Activated T-cell treated with anti-CD3 and anti-CD28 coated beads, Interleukin-2, amount 50 U/mL, for 24 hours (primary cell): ENCODE data around the gene MGAT4D.
"Not testable (repeated sequence)": the region's sequence is repeated elsewhere in the genome, so short reads cannot be mapped to it uniquely, and the experiment has no call there.

Experiments
- DNase-seq: peaks from one replicate; pipeline ENCODE4 v3.0.0-alpha.2; 2020
- H3K27ac Mint-ChIP-seq: 2 replicates; pipeline ENCODE4 v1.8.0; 2020; ENCODE audit warnings: mild to moderate bottlenecking, mixed read lengths
- H3K27me3 Mint-ChIP-seq: 2 replicates; pipeline ENCODE4 v1.8.0; 2020; ENCODE audit warnings: mixed read lengths
- H3K36me3 Mint-ChIP-seq: 2 replicates; pipeline ENCODE4 v1.8.0; 2020; ENCODE audit warnings: low read depth, mixed read lengths
- H3K4me1 Mint-ChIP-seq: 2 replicates; pipeline ENCODE4 v1.8.0; 2020; ENCODE audit warnings: low read depth, mixed read lengths
- H3K4me3 Mint-ChIP-seq: 2 replicates; pipeline ENCODE4 v1.8.0; 2020; ENCODE audit warnings: mild to moderate bottlenecking, moderate library complexity, mixed read lengths
- H3K9me3 Mint-ChIP-seq: 2 replicates; pipeline ENCODE4 v1.8.0; 2020; ENCODE audit warnings: mixed read lengths

The MGAT4D gene

DNA sequence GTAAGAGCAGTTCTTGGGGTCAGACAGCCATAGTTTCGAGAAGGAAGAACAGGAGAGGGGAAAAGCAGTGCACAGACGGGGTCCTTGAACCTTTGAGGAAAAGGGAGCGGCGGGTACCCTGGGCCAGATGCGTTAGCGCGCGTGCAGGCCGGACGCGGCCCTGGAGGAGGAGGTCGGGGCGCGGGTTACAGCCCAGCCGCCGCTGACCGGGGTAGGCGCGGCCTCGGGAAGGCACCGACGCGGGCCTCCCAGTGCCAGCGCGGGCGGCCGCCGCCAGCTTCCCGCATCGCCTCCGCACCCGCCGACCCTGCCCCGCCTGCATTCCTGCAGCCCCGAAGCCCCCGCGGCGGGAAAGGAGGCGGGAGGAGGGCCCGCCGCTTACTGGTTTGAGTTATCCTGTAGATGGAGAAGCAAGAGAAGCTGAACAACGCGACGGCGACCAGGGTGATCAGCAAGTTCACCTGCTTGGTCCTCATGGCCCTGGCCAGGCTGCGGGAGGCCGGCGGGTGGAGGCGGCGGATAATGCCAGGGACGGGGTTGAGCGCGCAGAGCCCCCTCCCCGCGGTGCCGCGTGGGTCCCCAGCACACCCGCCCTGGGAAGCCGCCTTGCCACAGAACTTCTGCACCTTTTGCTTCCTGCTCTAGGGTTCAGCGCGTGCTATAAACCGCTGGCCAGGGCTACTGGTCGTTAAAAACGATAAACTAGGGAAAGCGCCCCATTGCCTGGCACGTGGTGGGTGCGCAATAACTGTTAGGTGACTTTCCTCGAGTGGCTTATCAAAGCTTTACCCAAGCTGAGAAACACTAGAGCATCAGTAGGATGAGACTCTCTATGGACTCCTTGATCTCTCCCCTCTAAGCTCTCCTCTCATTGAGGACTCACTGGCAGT lies at the start of gene MGAT4D:
Gene MGAT4D, minus strand, starts transcription at position 547 of the 890 bp plus-strand sequence. Its CDS starts 71 bp downstream, at position 476.
- Mint-ChIP-seq H3K27me3 (peaks cover 72% of the 10 kb centered on the region), H3K36me3 (no peaks in the 10 kb centered on the region), H3K4me3 (peak within 1 kb of the TSS; percentile 46), H3K9me3 (no peaks in the 10 kb centered on the region), H3K4me1 (peaks cover 8% of the 10 kb centered on the region), H3K27ac (no peak within 1 kb of the TSS)
- DNase-seq: peak; percentile 33

- Mint-ChIP-seq H3K9me3 (no peaks in the 10 kb centered on the region), H3K36me3 (peaks cover 53% of the 10 kb centered on the region), H3K27ac (no peak overlapping the region), H3K4me1 (no peaks in the 10 kb centered on the region), H3K4me3 (no peak overlapping the region), H3K27me3 (no peaks in the 10 kb centered on the region)
- DNase-seq: no peak
Measured at GRCh38 chr4:140533951-140534480, 35.9 kb upstream of the MGAT4D start.

DNA sequence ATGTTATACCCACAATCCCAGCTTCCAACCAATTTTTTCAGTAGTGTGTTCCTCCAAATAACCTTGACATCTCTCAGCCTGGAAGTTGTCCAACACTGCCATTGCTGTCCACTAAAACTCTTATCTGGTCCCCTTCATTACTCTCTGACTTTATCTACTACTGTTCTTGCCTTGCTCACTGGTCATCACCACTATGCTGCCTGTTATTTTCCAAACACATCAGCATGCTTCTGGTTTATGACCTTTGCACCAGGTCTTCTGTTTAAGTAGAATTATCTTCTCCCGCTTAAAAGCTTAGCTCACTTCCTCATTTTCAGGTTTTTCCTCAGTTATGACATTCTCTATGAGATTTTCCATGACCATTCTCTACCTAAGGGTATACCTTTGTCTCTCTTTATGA lies 31.3 kb upstream of the MGAT4D start:
- Mint-ChIP-seq H3K4me3 (no peak overlapping the region), H3K9me3 (no peaks in the 10 kb centered on the region), H3K4me1 (peaks cover 11% of the 10 kb centered on the region), H3K36me3 (peaks cover 53% of the 10 kb centered on the region), H3K27me3 (no peaks in the 10 kb centered on the region), H3K27ac (no peak overlapping the region)
- DNase-seq: no peak

DNA sequence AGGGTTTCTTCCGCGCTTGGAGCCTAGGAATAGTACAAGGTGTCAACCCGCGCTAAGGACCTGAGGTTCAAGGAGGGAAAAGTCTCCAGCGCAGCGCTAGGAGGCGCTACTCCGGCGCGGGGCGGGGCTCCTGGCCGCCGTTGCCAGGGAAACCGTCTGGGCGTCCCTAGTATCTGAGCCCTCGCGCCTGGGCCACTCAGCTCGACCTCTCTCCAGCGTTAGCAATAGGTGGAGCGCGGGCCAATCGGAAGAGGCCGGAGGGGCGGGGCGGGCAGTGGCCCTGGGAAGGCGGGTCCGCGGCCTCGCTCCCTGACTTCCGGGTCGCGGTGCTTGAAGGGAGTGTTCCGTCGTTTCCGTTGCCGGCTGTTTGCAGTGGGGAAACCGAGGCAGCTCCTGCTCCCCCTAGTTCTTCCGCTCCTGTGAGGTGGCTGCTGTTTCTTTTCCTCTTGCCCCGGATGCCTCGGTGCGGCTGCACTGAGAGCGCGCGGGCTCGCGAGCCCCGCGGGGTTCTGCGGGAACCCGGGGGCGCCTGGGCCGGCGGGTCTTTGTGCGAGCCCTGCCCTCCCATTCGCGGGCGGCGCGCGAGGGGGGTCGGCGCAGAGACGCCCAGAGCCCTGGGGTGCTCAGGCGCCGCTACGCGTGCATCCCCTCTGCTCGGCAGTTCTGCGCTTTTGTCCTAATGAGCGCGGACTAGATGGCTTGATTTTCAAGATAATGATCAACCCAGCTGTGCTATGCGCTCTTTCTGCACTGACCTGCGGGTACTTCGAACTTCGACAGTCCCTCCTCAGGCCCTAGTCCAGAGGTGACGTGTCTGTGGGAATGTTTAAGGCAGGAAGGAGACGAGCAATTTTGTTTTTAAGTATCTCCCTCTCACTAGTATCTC lies 26.0 kb upstream of the MGAT4D start, which contains the start of gene ELMOD2:
Gene ELMOD2, plus strand, starts transcription at position 312 of the 886 bp plus-strand sequence. CDS start 1,261 bp downstream, outside the sequence.
- Mint-ChIP-seq H3K36me3 (peaks cover 29% of the 10 kb centered on the region), H3K4me1 (peaks cover 20% of the 10 kb centered on the region), H3K27me3 (no peaks in the 10 kb centered on the region), H3K27ac (peak within 1 kb of the TSS; percentile 92), H3K9me3 (no peaks in the 10 kb centered on the region), H3K4me3 (peak within 1 kb of the TSS; percentile 89)
- DNase-seq: peak; percentile 97

GRCh38 chr4:140523370-140523856 lies 25.3 kb upstream of the MGAT4D start:
- DNase-seq: no peak
- peak overlapping the region; percentile 67 for H3K27ac Mint-ChIP-seq

DNA sequence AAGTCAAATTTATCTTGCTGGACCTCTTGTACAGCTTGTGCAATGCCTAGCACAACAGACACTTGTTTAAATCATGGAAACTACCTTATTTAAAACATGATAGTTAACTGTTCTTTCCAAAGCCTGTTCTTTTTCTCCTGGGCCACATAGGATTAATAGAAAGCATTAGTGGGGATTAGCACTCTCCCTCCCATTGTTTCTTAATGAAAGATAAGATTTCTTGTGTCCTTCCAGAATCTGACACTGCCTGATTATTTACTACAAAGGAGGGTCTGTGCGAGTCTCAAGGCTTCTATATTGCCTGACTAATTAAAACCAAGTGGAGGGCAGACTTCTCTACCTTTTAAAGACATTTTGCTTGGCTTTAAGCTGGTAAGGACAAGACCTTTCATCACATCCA lies 17.3 kb upstream of the MGAT4D start:
- Mint-ChIP-seq H3K4me1 (no peaks in the 10 kb centered on the region), H3K27me3 (peaks cover 24% of the 10 kb centered on the region), H3K4me3 (no peak overlapping the region), H3K36me3 (no peaks in the 10 kb centered on the region), H3K27ac (no peak overlapping the region), H3K9me3 (no peaks in the 10 kb centered on the region)
- DNase-seq: no peak

More at GRCh38 chr4:140523370-140523856, 25.3 kb upstream of the MGAT4D start:
- Mint-ChIP-seq H3K4me1 (peaks cover 20% of the 10 kb centered on the region), H3K9me3 (no peaks in the 10 kb centered on the region), H3K27me3 (no peaks in the 10 kb centered on the region), H3K4me3 (peak overlapping the region; percentile 89), H3K36me3 (peaks cover 25% of the 10 kb centered on the region)

DNA sequence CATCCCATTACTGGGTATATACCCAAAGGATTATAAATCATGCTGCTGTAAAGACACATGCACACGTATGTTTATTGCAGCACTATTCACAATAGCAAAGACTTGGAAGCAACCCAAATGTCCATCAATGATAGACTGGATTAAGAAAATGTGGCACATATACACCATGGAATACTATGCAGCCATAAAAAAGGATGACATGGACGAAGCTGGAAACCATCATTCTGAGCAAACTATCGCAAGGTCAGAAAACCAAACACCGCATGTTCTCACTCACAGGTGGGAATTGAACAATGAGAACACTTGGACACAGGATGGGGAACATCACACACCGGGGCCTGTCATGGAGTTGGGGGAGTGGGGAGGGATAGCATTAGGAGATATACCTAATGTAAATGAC lies 15.7 kb upstream of the MGAT4D start:
- H3K4me3 Mint-ChIP-seq, H3K36me3 Mint-ChIP-seq, H3K9me3 Mint-ChIP-seq, H3K27ac Mint-ChIP-seq, DNase-seq, H3K4me1 Mint-ChIP-seq: not testable (repeated sequence)
- H3K27me3 Mint-ChIP-seq: peaks cover 41% of the 10 kb centered on the region

DNA sequence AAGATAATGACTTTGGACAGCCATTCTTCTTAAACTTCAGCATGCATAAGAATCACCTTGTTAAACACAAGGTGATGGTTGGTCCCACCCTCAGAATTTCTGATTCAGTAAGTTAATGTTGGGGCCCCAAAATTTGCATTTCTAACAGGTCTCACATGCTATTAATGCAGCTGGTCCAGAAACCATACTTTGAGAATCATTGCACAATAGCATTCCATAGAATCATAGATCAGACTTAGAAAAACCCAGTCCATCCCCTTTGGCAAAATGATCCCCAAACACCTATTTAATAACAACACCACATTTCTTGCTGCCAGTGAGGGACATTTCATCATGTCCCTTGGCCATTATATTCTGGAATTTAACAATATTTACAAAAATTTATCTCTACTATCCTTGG lies 6.2 kb upstream of the MGAT4D start:
- Mint-ChIP-seq H3K36me3 (no peaks in the 10 kb centered on the region), H3K4me3 (no peak overlapping the region), H3K9me3 (no peaks in the 10 kb centered on the region), H3K27me3 (peaks cover 83% of the 10 kb centered on the region), H3K4me1 (no peaks in the 10 kb centered on the region), H3K27ac (no peak overlapping the region)
- no peak for DNase-seq

DNA sequence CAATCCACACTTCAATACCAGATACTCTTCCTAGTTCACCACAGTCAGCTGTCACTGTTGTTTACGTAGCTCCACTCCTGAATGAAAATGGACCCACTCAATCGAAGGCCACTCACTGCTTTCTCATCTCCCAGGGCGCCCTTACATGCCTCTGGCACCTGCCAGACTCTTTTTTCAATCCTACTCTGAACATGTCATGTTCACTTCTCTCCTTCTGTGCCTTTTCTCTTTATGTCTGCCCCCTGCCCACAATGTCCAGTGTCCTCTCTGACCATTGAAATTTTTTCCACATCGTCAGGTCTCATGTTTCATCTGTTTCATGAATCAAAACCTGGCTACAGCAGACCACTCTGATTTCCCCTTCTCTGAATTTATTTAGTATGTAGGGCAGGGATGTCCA lies 1.3 kb upstream of the MGAT4D start:
- Mint-ChIP-seq H3K4me3 (no peak overlapping the region), H3K9me3 (no peaks in the 10 kb centered on the region), H3K27me3 (peaks cover 77% of the 10 kb centered on the region), H3K36me3 (no peaks in the 10 kb centered on the region), H3K4me1 (peaks cover 8% of the 10 kb centered on the region), H3K27ac (no peak overlapping the region)
- no peak for DNase-seq

DNA sequence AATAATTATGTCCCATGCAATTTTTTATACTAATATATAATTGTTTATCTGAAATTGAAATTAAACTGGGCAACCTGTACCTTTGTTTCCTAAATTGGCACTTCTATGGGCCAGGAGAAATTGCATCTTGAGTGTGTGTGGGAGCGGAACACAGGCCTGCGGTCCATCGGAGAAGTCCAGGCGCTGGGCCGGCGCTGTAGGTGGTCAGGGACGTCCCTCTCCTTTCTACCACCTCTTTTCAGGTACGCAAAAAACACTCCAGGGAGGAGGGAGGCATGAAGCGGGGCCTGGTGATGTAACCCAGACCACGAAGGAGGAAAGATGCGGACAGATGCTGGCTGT lies 717 bp downstream of the MGAT4D start:
- H3K9me3 Mint-ChIP-seq: no peaks in the 10 kb centered on the region
- no peak overlapping the region for H3K27ac Mint-ChIP-seq
- no peaks in the 10 kb centered on the region for H3K36me3 Mint-ChIP-seq
- H3K4me1 Mint-ChIP-seq: peaks cover 8% of the 10 kb centered on the region
- peaks cover 67% of the 10 kb centered on the region for H3K27me3 Mint-ChIP-seq
- DNase-seq: no peak
- peak overlapping the region; percentile 30 for H3K4me3 Mint-ChIP-seq

DNA sequence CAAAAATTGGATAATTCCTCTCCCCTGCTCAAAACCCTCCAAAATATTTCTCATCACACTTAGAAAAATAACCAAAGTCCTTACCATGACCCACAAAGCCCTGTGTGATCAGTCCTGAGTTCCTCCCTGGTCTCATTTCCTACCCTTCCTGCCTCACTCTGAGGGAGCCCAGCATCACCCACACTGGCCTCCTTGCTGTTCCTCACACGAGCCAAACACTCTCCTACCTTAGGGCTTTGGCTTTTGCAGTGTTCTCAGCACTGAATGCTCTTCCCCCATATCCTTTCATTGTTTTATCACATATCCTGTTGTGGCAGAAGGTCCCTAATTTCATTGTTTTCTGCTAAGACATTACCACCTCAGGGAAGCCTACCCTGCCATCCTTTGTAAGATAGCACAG lies 12.2 kb downstream of the MGAT4D start:
- no peaks in the 10 kb centered on the region for H3K4me1 Mint-ChIP-seq
- DNase-seq: no peak
- no peak overlapping the region for H3K27ac Mint-ChIP-seq
- no peaks in the 10 kb centered on the region for H3K36me3 Mint-ChIP-seq
- H3K27me3 Mint-ChIP-seq: peaks cover 10% of the 10 kb centered on the region
- H3K9me3 Mint-ChIP-seq: peaks cover 10% of the 10 kb centered on the region
- H3K4me3 Mint-ChIP-seq: no peak overlapping the region

DNA sequence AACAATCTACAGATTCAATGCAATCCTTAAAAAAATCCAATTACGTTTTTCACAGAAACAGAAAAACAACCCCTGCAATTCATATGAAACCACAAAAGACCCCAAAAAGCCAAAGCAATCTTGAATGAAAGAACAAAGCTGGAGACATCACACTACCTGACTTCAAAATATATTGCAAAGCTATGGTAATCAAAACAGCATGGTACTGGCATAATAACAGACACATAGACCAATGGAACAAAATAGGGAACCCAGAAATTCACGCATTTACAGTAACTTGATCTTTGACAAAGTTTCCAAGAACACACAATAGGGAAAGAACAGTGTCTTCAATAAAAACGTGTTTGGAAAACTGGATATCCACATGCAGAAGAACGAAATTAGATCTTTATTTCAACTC lies 14.6 kb downstream of the MGAT4D start:
- Mint-ChIP-seq H3K9me3 (peaks cover 10% of the 10 kb centered on the region), H3K4me3 (no peak overlapping the region), H3K36me3 (no peaks in the 10 kb centered on the region), H3K4me1 (no peaks in the 10 kb centered on the region), H3K27ac (no peak overlapping the region), H3K27me3 (peaks cover 10% of the 10 kb centered on the region)
- DNase-seq: no peak

DNA sequence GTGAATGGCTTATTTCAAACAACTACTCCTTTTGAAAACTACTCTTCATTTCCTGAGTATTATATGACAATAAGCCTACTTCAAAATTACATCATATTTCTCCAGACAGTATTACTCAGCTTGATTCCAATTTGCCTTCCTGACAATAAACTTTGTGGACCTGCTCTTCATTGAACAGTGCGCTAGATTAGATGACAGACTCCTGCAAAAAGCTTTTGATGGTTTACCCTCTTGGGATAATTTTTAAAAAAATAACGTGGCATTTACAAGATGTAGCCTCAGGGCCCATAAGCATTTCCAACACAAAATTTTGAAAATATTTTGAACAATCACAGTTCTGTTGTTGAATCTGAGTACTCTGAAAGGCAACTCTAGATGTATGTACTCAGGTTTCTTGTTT lies 25.9 kb downstream of the MGAT4D start:
- DNase-seq: no peak
- H3K4me3 Mint-ChIP-seq: no peak overlapping the region
- H3K4me1 Mint-ChIP-seq: no peaks in the 10 kb centered on the region
- H3K36me3 Mint-ChIP-seq: no peaks in the 10 kb centered on the region
- no peak overlapping the region for H3K27ac Mint-ChIP-seq
- H3K9me3 Mint-ChIP-seq: no peaks in the 10 kb centered on the region
- peaks cover 31% of the 10 kb centered on the region for H3K27me3 Mint-ChIP-seq
